SK-MEL-5 (cell line): ENCODE results near the gene PHB1. TPM values are rescaled to one million over a fixed set of nuclear protein-coding genes. Genes with fewer than 3 reads are reported as not detected.
A peak's percentile ranks its signal among the peaks of the same experiment; 100 is the strongest.
"Not testable (repeated sequence)": the region's sequence is repeated elsewhere in the genome, so short reads cannot be mapped to it uniquely, and the experiment has no call there.

Experiments used
- DNase-seq: peaks from one replicate; pipeline ENCODE4 v3.0.0-alpha.2; 2016; ENCODE audit warnings: low read depth, low spot score
- in situ Hi-C: cut with HindIII; loops from 2 replicates; pipeline ENCODE4 v1.10.0; 2016; ENCODE audit warnings: low sequenced_read_pairs, high pct_unique_total_duplicates, low pct_unique_long_range_greater_than_20kb
- total RNA-seq: library from RNA; depleted of rRNA; stranded (reverse); fragments of >200 nt; shearing (Covaris generic); gene quantifications from 2 replicates; pipeline ENCODE4 v1.2.3, GENCODE V29; 2014

The PHB1 gene
- total RNA-seq, 1 experiment from 2014 or later: 373 TPM

DNA sequence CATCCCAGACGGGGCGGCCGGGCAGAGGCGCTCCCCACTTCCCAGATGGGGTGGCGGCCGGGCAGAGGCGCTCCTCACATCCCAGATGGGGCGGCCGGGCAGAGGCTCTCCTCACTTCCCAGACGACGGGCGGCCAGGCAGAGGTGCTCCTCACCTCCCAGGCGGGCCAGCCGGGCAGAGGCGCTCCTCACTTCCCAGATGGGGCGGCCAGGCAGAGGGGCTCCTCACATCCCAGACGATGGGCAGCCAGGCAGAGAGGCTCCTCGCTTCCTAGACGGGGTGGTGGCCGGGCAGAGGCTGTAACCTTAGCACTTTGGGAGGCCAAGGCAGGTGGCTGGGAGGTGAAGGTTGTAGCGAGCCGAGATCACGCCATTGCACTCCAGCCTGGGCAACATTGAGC is 5.1 kb upstream of the PHB1 start:
- DNase-seq, in situ Hi-C loops: not testable (repeated sequence)

DNA sequence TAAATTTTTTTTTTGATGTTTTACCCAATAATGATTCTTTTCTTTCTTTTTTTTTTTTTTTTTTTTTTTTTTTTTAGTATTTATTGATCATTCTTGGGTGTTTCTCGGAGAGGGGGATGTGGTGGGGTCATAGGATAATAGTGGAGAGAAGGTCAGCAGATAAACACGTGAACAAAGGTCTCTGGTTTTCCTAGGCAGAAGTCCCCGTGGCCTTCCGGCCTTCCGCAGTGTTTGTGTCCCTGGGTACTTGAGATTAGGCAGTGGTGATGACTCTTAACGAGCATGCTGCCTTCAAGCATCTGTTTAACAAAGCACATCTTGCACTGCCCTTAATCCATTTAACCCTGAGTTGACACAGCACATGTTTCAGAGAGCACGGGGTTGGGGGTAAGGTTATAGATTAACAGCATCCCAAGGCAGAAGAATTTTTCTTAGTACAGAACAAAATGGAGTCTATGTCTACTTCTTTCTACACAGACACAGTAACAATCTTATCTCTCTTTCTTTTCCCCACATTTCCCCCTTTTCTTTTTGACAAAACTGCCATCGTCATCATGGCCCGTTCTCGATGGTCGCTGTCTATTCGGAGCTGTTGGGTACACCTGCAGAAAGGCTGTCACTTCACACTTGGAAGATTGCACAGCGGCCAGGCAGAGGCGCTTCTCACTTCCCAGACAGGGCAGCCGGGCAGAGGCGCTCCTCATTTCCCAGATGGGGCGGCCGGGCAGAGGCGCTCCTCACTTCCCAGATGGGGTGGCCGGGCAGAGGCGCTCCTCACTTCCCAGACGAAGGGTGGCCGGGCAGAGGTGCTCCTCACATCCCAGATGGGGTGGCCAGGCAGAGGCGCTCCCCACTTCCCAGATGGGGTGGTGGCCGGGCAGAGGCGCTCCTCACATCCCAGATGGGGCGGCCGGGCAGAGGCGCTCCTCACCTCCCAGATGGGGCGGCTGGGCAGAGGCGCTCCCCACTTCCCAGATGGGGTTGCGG is 4.4 kb upstream of the PHB1 start:
- in situ Hi-C loops, DNase-seq: not testable (repeated sequence)

DNA sequence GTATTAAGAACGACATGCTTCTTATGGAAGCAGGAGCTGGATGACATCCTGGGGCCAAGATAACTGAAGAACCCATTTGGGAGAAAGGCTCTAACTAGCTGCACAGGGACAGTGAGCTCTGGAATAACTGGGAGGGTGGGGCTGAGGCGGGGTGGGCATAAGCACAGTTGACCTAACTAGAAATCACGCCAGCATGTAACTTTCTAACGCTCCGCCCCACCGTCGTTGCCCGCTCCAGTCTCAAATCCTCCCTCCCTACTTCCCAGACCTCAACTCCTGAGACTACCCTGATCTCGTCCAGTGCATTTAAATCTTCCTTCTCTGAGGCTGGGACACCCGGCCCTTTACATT is 436 bp downstream of the PHB1 start:
- no peak for DNase-seq
- in situ Hi-C loops: no loop called here

DNA sequence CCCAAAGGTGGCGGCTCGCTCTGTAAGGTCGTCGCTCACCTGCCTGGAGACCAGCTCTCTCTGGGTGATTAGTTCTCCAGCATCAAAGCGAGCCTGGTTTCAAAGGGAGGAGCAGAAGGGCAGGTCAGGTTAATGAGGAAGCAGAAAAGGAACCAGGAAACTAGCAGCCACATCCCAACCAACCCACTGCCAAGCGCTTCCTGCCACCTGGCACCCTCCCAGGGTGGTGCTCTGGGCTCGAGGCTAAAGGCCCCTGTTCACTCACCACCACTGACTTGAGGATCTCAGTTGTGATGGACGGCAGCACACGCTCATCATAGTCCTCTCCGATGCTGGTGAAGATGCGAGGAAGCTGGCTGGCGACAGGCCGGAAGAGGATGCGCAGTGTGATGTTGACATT is 5.6 kb downstream of the PHB1 start:
- in situ Hi-C loops: no loop called here
- DNase-seq: no peak

DNA sequence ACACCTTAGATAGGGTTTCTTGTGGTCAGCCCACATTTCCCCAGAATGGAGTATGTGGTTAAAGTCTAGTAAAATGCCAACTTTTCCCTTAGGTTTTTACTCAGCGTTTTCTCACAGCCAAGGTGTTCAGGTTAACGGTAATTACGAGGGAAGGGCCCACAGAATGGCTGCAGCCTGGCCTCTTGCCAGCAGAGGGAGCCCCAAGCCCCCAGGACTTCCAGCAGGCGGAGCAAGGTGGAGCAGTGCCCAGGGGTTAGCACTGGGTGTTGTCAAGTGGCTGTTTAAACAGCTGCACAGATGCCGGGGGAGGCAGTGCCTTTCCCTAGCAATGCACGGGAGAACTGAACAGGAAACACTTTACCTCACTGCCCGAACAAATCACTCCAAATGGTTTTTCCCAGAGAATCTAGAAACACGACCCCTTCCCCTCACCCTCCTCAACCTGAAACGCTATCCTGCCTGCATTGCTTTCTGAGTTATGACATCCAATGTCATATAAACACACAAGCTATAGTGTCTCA is 6.6 kb downstream of the PHB1 start:
- in situ Hi-C loops: no loop called here
- peak; percentile 73 for DNase-seq

DNA sequence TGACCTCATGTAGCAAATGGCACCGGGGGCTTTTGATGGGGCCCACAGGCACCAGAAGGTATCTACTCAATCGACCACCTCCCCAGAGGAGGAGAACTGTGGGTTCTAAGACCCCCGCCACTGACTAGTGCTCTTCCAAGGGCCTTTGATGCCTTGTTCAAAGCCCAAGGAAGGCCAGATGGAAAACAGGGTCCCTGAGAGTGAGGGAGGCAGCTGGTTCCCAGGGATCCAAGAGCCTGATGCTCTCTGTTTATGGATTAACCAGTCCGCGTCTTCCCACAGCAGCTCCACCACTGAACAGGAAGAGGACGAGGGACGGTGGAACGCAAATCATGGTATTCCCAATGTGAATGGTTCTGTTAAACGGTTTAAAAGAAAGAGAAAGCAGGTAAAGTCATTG is 7.6 kb downstream of the PHB1 start:
- in situ Hi-C loops: no loop called here
- no peak for DNase-seq

DNA sequence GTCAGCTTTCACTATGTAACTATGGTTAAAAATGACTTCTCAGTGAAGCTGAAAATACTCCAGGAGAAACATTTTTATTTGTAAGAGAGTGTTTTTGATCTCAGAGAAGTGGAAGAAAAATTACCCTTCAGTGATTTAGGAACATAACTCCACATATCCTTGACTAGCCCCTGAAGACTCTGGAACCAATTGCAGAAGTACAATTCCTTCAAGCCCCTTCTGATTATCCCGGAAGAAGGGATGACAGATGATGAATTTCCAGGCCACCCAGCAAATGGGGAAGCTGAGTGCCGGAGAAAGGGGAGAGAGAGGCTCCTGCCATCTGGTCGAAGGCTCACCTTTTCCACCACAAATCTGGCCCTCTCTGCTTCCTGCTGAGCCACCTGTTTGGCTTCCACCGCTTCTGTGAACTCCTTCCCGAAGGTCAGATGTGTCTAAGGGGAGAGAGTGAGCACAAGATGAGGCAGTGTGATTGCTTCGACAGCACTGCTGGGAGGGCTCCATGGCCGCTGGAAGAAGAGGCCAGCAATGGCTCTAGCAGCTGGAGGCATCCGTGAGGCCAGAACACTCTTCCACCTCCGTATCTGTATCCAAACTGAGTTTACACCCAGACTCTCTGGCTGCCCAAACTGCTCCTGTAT is 8.1 kb downstream of the PHB1 start:
- in situ Hi-C loops: no loop called here
- no peak for DNase-seq

DNA sequence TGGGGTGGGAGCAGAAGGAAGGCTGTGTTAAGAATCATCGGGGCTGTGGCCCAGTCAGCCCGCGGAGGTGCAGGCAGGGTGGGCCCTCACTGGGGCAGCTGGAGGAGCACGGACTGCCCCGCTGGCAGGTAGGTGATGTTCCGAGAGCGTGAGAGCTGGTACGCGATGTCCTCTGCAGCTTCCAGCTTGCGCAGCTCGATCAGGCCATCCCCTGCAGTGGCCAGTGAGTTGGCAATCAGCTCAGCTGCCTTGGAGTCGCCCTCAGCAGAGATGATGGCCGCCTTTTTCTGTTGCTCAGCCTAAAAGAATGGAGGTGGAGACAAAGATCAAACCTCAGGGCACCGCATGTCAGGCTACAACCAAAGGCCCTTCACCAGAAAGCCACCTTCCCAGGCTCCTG is 9.8 kb downstream of the PHB1 start:
- in situ Hi-C loops: no loop called here

DNA sequence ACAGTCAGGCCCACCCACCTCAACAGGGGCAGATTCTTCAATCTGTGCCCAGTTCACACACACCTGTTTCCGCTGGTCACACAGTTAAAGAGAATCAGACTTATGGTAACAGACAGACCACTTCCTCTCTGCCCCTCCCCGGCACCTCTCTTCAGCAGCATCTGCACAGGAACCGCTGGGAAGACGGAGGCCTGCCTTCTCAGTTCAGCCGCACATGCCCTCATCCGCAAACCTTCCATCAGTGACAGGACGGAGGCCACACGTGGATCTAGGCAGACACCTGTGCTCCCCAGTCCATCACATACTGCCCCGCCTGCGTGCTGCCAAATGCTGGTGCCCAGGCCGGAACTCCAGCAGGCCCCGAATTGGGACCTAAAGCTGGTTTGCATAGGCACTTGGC is 10.3 kb downstream of the PHB1 start:
- in situ Hi-C loops: no loop called here
- DNase-seq: no peak

More for the DNA sequence above, 9.8 kb downstream of the PHB1 start:
- DNase-seq: no peak

DNA sequence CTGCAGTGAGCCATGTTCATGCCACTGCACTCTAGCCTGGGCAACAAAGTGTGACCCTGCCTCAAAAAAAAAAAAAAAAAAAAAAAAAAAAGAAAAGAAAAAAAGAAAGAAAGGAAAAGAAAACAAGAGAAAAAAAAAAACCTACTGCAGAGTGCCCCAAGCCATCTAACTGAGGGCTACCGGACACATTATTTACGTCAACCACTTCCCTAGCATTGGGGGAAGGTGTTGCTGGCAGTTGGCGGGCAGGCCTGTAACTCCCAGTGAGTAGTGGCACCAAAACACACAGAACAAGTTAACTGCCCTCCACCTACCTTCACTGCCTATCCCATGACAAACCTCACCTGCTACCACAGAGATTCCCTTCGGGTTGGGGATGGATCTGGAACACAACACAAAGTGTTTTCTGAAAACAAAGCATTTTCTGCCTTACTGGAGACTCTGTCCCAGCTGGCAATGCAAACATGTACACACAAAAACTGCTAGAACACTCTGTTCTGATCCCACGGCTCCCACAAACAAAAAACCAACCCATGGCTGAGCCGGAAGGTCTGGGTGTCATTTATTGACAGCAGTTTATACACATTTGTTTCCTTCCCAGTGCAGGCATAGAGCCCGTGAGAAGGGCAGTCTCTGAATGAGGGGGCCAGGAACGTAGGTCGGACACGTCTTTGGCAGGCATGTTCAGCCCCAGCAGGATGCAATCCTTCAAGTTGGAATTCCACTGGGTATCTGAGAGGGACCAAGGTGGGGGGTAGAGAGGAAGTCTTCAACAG is 11.0 kb downstream of the PHB1 start:
- in situ Hi-C loops: no loop called here
- DNase-seq: no peak

DNA sequence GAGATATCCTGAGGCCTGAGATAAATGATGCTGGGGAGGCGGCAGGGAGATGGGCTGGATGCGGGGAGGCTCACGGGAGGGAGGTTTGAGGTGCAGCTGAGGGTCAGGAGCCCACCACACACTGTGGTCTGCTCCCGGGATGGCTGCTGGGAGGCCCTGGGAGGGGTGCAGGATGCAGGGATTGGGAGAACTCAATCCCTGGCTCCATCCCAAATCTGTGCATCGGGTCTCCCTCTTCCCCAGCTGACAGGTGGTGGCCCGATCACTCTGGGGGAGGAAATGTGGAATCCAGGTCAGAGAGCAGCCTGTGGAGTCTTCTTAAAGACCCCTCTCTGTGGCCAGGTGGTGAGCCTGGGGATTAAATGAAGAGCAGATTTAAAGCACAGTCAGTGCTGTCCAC is 12.0 kb downstream of the PHB1 start:
- no peak for DNase-seq
- in situ Hi-C loops: no loop called here

DNA sequence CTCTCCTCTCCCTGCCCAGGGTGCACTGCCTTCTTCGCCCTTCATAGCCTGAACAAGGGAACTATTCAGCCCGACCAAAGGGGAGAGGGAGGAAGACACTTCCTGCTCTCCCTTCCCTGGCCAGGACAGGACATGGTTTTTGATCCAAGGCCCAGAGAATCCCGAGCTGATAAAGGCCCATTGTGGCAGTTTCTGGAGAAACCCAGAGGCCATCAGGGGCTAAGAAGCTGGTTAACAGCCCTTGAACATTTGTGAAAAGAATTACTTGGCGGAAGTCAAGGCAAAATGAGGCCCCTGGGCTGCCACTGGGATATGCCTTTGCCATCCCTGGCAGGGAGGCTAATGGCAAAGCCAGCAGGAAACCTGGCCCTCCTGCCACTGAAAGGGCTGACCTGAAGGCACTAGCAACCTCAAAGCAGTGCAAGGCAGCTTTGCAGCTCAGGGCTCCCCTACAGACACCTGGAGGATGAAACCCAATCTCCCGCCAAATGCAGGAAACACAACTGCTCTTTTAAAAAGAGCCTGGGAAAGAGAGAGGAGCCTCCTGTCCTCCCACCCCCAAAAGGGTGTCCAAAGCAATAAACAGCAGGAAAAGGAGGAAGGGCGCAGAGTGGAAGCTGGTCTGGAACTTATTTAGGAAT is 12.6 kb downstream of the PHB1 start:
- DNase-seq: peak; percentile 97
- in situ Hi-C loops: no loop called here

DNA sequence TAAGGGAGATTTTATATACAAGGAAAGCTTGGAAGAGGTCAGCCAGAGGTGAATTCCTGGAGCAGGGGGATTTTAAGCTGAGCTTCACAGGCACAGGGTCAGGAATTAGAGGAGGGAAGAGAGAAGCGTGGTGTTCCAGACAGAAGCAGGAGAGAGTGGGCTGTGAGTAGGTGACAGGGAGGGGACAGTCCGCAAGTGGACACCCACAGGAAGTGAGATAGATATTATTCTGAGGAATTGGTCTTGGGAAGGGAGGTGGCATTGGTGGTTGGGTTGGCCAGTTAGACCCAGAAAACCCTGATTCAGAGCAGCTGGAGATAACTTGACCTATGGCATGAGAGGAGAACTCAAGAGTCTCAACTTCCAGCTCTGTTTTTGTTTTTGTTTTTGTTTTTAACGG is 14.7 kb downstream of the PHB1 start:
- in situ Hi-C loops: no loop called here
- DNase-seq: no peak

DNA sequence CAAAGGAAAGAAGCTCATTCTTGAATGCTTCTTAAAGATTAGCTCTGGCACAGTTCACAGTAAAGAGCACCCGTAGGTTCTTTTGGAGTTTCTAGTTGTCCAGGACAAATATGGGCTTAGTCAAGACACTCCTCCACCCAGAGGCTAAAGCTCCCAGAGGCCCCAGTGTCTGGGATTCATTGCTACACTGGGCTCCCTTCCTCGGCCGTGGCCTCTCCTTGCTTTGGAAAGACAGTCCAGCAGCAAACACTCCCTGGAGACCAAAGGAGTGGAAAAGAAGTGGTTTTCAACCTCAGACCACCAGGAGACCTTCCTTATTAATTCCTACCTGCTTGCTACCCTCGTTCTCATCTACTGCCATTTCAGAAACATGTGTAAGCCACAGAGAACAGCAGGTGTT is 17.1 kb downstream of the PHB1 start:
- no peak for DNase-seq

DNA sequence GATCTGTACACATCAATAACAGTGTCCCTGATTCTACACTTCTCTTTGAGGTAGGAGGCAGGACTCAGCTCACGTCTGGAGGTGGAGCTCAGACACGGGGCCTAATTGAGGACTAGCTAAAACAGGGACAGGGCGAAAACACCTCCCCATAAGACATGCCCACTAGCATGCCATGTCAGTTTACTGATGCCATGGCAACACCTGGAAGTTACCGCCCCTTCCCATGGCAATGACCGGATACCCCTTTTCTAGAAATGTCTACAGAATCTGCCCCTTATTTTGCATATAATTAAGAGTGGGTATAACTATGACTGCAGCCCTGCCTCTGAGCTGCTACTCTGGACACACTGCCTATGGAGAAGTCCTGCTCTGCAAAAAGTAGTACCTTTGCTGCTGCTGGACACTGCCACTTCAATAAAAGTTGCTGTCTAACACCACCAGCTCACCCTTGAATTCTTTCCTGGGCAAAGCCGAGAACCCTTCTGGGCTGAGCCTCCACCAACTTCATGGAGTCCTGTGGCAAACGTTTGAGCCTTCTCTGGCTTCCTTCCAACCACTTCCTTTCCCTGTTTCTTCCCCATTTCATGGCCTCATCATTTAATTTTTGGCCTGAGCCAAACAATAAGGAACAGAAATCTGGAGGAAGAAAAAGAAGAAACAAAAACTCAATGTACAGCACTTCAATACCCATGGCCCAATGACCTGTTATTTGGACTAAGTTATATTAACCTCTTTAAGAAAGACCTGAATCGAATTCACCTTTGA is 21.0 kb downstream of the PHB1 start:
- DNase-seq: no peak
- in situ Hi-C loops: no loop called here

More for the DNA sequence above, 17.1 kb downstream of the PHB1 start:
- in situ Hi-C loops: no loop called here

DNA sequence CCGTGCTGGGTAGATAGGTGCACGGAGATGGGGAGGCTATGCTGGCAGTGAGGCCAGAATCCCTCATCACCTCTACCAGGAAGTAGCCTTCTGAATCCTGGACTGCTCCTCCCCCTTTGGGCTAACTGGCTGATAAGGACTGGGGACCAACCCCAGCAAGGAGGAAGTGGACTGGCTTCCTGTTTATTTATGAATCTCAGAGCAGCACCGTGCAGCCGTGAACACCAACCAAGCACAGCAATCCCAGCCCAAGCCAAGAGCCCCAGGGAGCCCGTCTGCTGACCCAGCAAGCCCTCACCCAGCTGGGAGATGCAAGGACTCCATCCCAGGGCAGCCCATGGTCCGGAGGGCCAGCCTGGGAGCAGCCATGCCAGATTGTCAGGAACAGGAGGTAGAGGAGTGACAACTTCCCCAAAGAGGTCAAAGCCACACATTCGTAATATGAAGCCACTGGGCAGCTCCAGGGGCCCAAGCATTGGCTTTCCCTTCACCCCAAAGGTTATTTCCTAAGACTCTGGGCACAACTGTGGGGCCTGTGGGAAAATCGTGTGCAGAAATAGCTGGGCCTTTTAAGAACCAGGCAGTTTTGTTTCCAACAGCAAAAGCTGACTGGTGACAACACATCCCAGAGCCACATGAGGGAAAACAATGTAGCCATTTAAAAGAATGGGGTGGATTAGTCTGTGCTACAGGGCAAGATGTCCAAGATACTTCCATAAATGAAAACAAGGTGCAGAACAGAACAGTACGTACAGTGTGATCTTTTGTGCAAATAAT is 23.9 kb downstream of the PHB1 start:
- in situ Hi-C loops: no loop called here
- peak; percentile 56 for DNase-seq
